Measurements from ENCODE around the gene PJA1. TPM values are rescaled to one million over a fixed set of nuclear protein-coding genes. Genes with fewer than 3 reads are reported as not detected.

The PJA1 gene
- total RNA-seq, 2 experiments from 2014 or later = 36.5 to 37.6 TPM

- ChIA-PET CTCF (no interaction called here), POLR2A (no interaction called here)
- Histone ChIP-seq H3K4me1 (ENCODE audit: insufficient read depth, low read length) (no peaks in the 10 kb centered on the region), H3K27me3 (ENCODE audit: control insufficient read depth in 1 of 2, insufficient read depth in 2 of 2, low read length in 2 of 2) (no peaks in the 10 kb centered on the region), H3K9me3 (ENCODE audit: control insufficient read depth in 1 of 2, insufficient read depth in 1 of 2, low read length in 2 of 2) (peaks cover 0 to 5% of the 10 kb centered on the region in 2 experiments), H3K4me3 (ENCODE audit: low read length) (no peak overlapping the region), H3K36me3 (ENCODE audit: insufficient read depth, low read length) (no peaks in the 10 kb centered on the region), H3K27ac (ENCODE audit: low read depth in 1 of 2, low read length in 2 of 2) (no peak overlapping the region)
- H3K4me3 Mint-ChIP-seq = no peak overlapping the region
- ATAC-seq (ENCODE audit: poor library complexity) (no peak), DNase-seq (no peak)
- intact Hi-C loops (cut with DNase I, micrococcal nuclease) = no loop called here
- no peak for TF ChIP-seq CTCF (IDR thresholded peaks at IDR 0.05)
- no peak overlapping the region for H3K27ac Mint-ChIP-seq
- H3K36me3 Mint-ChIP-seq (ENCODE audit: low read depth) = no peaks in the 10 kb centered on the region
- peaks cover 11% of the 10 kb centered on the region for H3K27me3 Mint-ChIP-seq
- no peaks in the 10 kb centered on the region for H3K9me3 Mint-ChIP-seq
- no peaks in the 10 kb centered on the region for H3K4me1 Mint-ChIP-seq (ENCODE audit: low read depth)
These were observed 17.6 kb upstream of the PJA1 start for GRCh38 chrX:69182818-69183380.

- H3K27me3 Mint-ChIP-seq = peaks cover 11% of the 10 kb centered on the region
- H3K36me3 ChIP-seq (ENCODE audit: insufficient read depth, low read length) = no peaks in the 10 kb centered on the region
- H3K27ac ChIP-seq (ENCODE audit: low read depth in 1 of 2, low read length in 2 of 2) = no peak overlapping the region
- DNase-seq = no peak
- H3K9me3 ChIP-seq (ENCODE audit: control insufficient read depth in 1 of 2, insufficient read depth in 1 of 2, low read length in 2 of 2) = peaks cover 0 to 5% of the 10 kb centered on the region in 2 experiments
- intact Hi-C loops (cut with DNase I, micrococcal nuclease) = no loop called here
- H3K4me1 ChIP-seq (ENCODE audit: insufficient read depth, low read length) = no peaks in the 10 kb centered on the region
- H3K27me3 ChIP-seq (ENCODE audit: control insufficient read depth in 1 of 2, insufficient read depth in 2 of 2, low read length in 2 of 2) = no peaks in the 10 kb centered on the region
- H3K4me3 ChIP-seq (ENCODE audit: low read length) = no peak overlapping the region
- POLR2A ChIA-PET = no interaction called here
- no peak for TF ChIP-seq CTCF (IDR thresholded peaks at IDR 0.05)
- no peaks in the 10 kb centered on the region for H3K4me1 Mint-ChIP-seq (ENCODE audit: low read depth)
- CTCF ChIA-PET = no interaction called here
- no peak for ATAC-seq (ENCODE audit: poor library complexity)
- no peak overlapping the region for H3K4me3 Mint-ChIP-seq
- no peaks in the 10 kb centered on the region for H3K9me3 Mint-ChIP-seq
- no peak overlapping the region for H3K27ac Mint-ChIP-seq
- no peaks in the 10 kb centered on the region for H3K36me3 Mint-ChIP-seq (ENCODE audit: low read depth)
These were observed 14.2 kb upstream of the PJA1 start for GRCh38 chrX:69179380-69179911.

DNA sequence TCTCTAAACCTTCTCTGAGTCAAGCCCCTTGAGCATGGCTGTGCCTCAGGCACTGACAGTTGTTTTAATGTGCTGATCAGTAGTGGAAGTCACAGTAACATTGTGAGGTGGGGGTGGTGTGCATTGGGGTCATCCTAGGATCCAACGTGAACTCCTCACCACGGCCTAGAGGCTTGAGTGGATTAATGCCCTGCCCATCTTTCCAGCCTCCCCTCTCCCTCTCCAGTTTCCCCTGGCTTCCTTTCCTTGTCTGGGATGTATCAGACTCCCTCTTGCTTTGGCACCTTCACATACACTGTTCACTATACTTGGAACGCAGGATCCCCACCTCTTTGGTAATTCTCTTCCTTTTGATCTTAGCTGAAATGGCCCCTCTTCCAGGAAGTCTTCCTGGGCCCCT, 13.3 kb upstream of the PJA1 start:
- CTCF ChIA-PET = no interaction called here
- intact Hi-C loops (cut with DNase I, micrococcal nuclease) = no loop called here

More for the DNA sequence above, 13.3 kb upstream of the PJA1 start:
- Histone ChIP-seq H3K9me3 (ENCODE audit: control insufficient read depth in 1 of 2, insufficient read depth in 1 of 2, low read length in 2 of 2) (peaks cover 0 to 5% of the 10 kb centered on the region in 2 experiments), H3K36me3 (ENCODE audit: insufficient read depth, low read length) (no peaks in the 10 kb centered on the region), H3K27me3 (ENCODE audit: control insufficient read depth in 1 of 2, insufficient read depth in 2 of 2, low read length in 2 of 2) (no peaks in the 10 kb centered on the region), H3K4me3 (ENCODE audit: low read length) (no peak overlapping the region), H3K27ac (ENCODE audit: low read depth in 1 of 2, low read length in 2 of 2) (no peak overlapping the region), H3K4me1 (ENCODE audit: insufficient read depth, low read length) (no peaks in the 10 kb centered on the region)
- Mint-ChIP-seq H3K4me1 (ENCODE audit: low read depth) (no peaks in the 10 kb centered on the region), H3K36me3 (ENCODE audit: low read depth) (no peaks in the 10 kb centered on the region), H3K27me3 (peaks cover 11% of the 10 kb centered on the region), H3K27ac (no peak overlapping the region), H3K4me3 (no peak overlapping the region), H3K9me3 (no peaks in the 10 kb centered on the region)
- ATAC-seq (ENCODE audit: poor library complexity) (no peak), DNase-seq (no peak)
- TF ChIP-seq CTCF (IDR thresholded peaks at IDR 0.05) = no peak
- POLR2A ChIA-PET = no interaction called here
